Right lobe of liver (tissue), 4 donors: Measurements from ENCODE around the gene PDE6G.

ENCODE experiments used
- POLR2A ChIP-seq: fragments of 450-650 bp; IDR thresholded peaks from one replicate; pipeline ENCODE4 v1.6.1; 2017; ENCODE audit warnings: antibody characterized with exemption, mild to moderate bottlenecking
- TF ChIP-seq, protein P1 (sequence below), 4 donors: fragments of 200-600 bp in 3 of 4; fragments of 450-650 bp in 1 of 4; IDR thresholded peaks; one replicate each; pipeline versions ENCODE4 v1.5.1 to v1.8.0; 2016 to 2022; ENCODE audit warnings: antibody characterized with exemption in 4 of 4, mild to moderate bottlenecking in 2 of 4
- donor health status: DM: no; HTN: no; CAD: no.
- donor health status: DM: no; HTN: no; CAD: no.
- donor health status: DM: no; HTN: yes; CAD: no.

DNA sequence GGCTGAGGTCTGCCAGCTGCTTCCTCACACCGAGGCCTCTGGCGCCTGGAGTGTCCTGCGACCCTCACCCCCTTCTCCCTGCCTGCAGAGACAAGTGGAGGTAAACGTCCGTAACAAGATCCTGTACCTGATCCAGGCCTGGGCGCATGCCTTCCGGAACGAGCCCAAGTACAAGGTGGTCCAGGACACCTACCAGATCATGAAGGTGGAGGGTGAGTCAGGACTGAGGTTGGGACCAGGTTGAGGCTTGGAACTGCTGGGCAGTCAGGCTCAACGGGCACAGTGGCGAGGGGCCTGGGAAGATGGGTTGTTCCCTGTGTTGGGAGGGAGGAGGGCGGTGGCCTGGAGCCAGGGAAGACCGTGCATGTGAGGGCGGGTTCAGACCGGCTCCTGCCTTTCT is 32.3 kb upstream of the PDE6G start:
- no peak for TF ChIP-seq POLR2A
- TF ChIP-seq, protein P1, sequence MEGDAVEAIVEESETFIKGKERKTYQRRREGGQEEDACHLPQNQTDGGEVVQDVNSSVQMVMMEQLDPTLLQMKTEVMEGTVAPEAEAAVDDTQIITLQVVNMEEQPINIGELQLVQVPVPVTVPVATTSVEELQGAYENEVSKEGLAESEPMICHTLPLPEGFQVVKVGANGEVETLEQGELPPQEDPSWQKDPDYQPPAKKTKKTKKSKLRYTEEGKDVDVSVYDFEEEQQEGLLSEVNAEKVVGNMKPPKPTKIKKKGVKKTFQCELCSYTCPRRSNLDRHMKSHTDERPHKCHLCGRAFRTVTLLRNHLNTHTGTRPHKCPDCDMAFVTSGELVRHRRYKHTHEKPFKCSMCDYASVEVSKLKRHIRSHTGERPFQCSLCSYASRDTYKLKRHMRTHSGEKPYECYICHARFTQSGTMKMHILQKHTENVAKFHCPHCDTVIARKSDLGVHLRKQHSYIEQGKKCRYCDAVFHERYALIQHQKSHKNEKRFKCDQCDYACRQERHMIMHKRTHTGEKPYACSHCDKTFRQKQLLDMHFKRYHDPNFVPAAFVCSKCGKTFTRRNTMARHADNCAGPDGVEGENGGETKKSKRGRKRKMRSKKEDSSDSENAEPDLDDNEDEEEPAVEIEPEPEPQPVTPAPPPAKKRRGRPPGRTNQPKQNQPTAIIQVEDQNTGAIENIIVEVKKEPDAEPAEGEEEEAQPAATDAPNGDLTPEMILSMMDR (IDR thresholded peaks at IDR 0.05) = no peak
